ENCODE results near the gene SH3GLB2. TPM values are rescaled to one million over a fixed set of nuclear protein-coding genes. Genes with fewer than 3 reads are reported as not detected.

The SH3GLB2 gene
- total and polyA plus RNA-seq, 12 donors, result 25.2 to 51.3 (median 33.5) TPM

DNA sequence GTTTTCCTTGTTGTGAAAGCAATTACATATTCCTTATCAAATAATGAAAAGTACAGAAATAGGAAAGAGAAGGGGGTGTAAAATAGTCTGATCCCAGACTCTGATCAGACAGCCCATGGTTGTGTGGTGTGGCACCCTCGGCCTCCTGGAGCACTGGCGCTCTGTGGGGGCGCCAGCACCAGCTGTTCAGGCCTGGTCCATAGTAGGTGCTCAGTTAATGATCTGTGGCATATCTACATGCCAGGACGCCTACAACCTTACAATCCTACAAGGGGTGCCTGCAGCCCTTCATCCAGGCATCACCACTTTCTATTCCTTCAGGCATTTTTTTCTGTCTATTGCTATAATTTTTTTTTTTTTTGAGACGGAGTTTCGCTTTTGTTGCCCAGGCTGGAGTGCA, 24.9 kb upstream of the SH3GLB2 start:
- H3K27ac ChIP-seq, result peak overlapping the region in 2 of 10 donors; percentile 27 to 52
- no peak for TF ChIP-seq CTCF (IDR thresholded peaks at IDR 0.05)
- WGBS, 2 donors, result 93 to 95% methylated on average over 6 of the region's 6 CpGs
- intact Hi-C loops (cut with DNase I), result no loop called here
- peaks cover 0 to 100% (median 41%) of the 10 kb centered on the region in 9 donors for H3K36me3 ChIP-seq
- H3K27me3 ChIP-seq, result no peaks in the 10 kb centered on the region
- H3K4me1 ChIP-seq, result peaks cover 0 to 3% (median 0%) of the 10 kb centered on the region in 9 donors
- H3K4me3 ChIP-seq, result no peak overlapping the region
- H3K9me3 ChIP-seq, result no peaks in the 10 kb centered on the region
- ATAC-seq, result peak in 2 of 8 donors; percentile 29 to 33
- no peak for DNase-seq

GRCh38 chr9:129052592-129052991, 24.5 kb upstream of the SH3GLB2 start:
- 52 to 69% methylated on average over 8 of the region's 8 CpGs for WGBS, 2 donors
- DNase-seq, result peak; percentile 70 to 84
- intact Hi-C loops (cut with DNase I), result no loop called here

GRCh38 chr9:129042016-129042415, 13.9 kb upstream of the SH3GLB2 start:
- Histone ChIP-seq H3K9me3 (no peaks in the 10 kb centered on the region), H3K4me3 (no peak overlapping the region), H3K27me3 (no peaks in the 10 kb centered on the region), H3K36me3 (peaks cover 0 to 72% (median 32%) of the 10 kb centered on the region in 9 donors), H3K4me1 (peaks cover 8 to 29% (median 19%) of the 10 kb centered on the region in 9 donors), H3K27ac (no peak overlapping the region)
- TF ChIP-seq CTCF (IDR thresholded peaks at IDR 0.05), result no peak
- WGBS, 2 donors, result 89 to 94% methylated on average over 16 of the region's 16 CpGs
- intact Hi-C loops (cut with DNase I), result no loop called here
- DNase-seq, result no peak
- ATAC-seq, result no peak

More at GRCh38 chr9:129052592-129052991, 24.5 kb upstream of the SH3GLB2 start:
- no peak for TF ChIP-seq CTCF (IDR thresholded peaks at IDR 0.05)
- Histone ChIP-seq H3K4me3 (no peak overlapping the region), H3K27ac (peak overlapping the region in 2 of 10 donors; percentile 27 to 52), H3K9me3 (no peaks in the 10 kb centered on the region), H3K36me3 (peaks cover 0 to 100% (median 42%) of the 10 kb centered on the region in 9 donors), H3K27me3 (no peaks in the 10 kb centered on the region), H3K4me1 (peaks cover 0 to 3% (median 0%) of the 10 kb centered on the region in 9 donors)
- peak; percentile 29 to 93 (median 80) for ATAC-seq

DNA sequence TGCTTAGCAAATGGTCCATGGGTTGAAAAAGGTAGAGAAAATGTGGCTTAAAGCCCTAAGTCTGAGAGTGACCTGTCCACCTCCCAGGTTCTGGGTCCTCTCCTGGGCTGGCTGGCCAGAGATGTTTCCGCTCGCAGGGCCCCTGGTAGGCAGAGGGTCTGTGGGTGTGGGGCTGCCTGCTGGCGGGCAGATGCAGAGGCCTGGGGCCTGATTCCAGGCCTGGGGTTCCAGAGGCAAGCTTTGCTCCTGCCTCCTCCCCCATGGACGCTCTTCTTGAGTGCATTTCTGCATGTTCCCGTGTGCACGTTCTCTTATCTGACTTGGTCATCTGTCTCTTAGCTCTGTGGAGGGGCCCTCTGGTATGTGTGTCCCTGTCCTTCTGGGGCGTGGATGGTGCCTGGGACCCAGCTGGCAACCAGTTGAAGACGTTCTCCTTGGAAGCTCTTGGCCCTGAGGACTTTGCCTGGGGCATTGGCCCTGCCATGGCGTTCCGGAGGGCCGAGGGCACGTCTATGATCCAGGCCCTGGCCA, 12.0 kb upstream of the SH3GLB2 start:
- TF ChIP-seq CTCF (IDR thresholded peaks at IDR 0.05), result no peak
- intact Hi-C loops (cut with DNase I), result no loop called here
- Histone ChIP-seq H3K27me3 (no peaks in the 10 kb centered on the region), H3K4me3 (no peak overlapping the region), H3K4me1 (peaks cover 8 to 34% (median 23%) of the 10 kb centered on the region in 9 donors), H3K9me3 (no peaks in the 10 kb centered on the region), H3K36me3 (peaks cover 0 to 53% (median 30%) of the 10 kb centered on the region in 9 donors), H3K27ac (no peak overlapping the region)
- no peak for DNase-seq
- no peak for ATAC-seq
- 85 to 87% methylated on average over 12 of the region's 12 CpGs for WGBS, 2 donors

Measured in heart right ventricle (tissue), 16 donors.